K562 (cell line): ENCODE measurements around the gene HOXB3.

Source experiments
- ELF1 ChIP-seq: fragments of 200-800 bp; sonication (Bioruptor generic); IDR thresholded peaks from 2 replicates; pipeline ENCODE4 v1.6.1; 2016; ENCODE audit warnings: missing genetic modification characterization, missing compliant biosample characterization
- NR1H2 ChIP-seq: sonication (generic); formaldehyde crosslinking; IDR thresholded peaks from 2 replicates; pipeline ENCODE4 v1.4.0; 2020; ENCODE audit warnings: mild to moderate bottlenecking, missing genetic modification reagents
- SIN3A ChIP-seq, 2 experiments: fragments of 150-350 bp in 1 of 2; IDR thresholded peaks; 2 replicates each; pipeline ENCODE4 v1.6.1; 2011 to 2016; ENCODE audit warnings: borderline replicate concordance in 2 of 2, low read depth in 2 of 2, low read length in 2 of 2, mild to moderate bottlenecking in 2 of 2, moderate library complexity in 2 of 2; ENCODE audit not compliant: control insufficient read depth in 1 of 2
- ZHX1 ChIP-seq: fragments of 150-350 bp; conservative IDR thresholded peaks from 2 replicates; pipeline ENCODE4 v1.6.1; 2014; ENCODE audit warnings: low read length
- TF ChIP-seq, protein P1 (sequence below), 3 experiments: IDR thresholded peaks in 2 of 3; conservative IDR thresholded peaks in 1 of 3; 2 replicates each; pipeline ENCODE4 v1.5.1; 2011 to 2012; ENCODE audit warnings: low read length in 3 of 3, mild to moderate bottlenecking in 3 of 3, control low read depth in 2 of 3, improper control_type of control experiment in 1 of 3, inconsistent platforms in 1 of 3, low read depth in 1 of 3, mixed read lengths in 1 of 3, moderate library complexity in 1 of 3; ENCODE audit not compliant: insufficient read depth in 2 of 3
- TF ChIP-seq, protein P2 (sequence below): sonication (generic); formaldehyde crosslinking; IDR thresholded peaks from 2 replicates; pipeline ENCODE4 v1.8.0; 2022; ENCODE audit warnings: missing genetic modification reagents, mild to moderate bottlenecking, borderline replicate concordance
- TF ChIP-seq, protein P3 (sequence below), 2 experiments: fragments of 200-800 bp in 1 of 2; sonication (Bioruptor generic) in 1 of 2; sonication (generic) in 1 of 2; formaldehyde crosslinking in 1 of 2; IDR thresholded peaks in 1 of 2; conservative IDR thresholded peaks in 1 of 2; 2 replicates each; pipeline versions ENCODE4 v1.5.0 to v1.6.1; 2016 to 2020; ENCODE audit warnings: missing compliant biosample characterization in 1 of 2, missing genetic modification characterization in 1 of 2, missing genetic modification reagents in 1 of 2

- TF ChIP-seq ELF1 (tag) (no peak), SIN3A (IDR thresholded peaks at IDR 0.05; ENCODE audit: borderline replicate concordance in 2 of 2, control insufficient read depth in 1 of 2, low read depth in 2 of 2, low read length in 2 of 2) (no peak), NR1H2 (no peak), ZHX1 (no peak)
- TF ChIP-seq, protein P1, sequence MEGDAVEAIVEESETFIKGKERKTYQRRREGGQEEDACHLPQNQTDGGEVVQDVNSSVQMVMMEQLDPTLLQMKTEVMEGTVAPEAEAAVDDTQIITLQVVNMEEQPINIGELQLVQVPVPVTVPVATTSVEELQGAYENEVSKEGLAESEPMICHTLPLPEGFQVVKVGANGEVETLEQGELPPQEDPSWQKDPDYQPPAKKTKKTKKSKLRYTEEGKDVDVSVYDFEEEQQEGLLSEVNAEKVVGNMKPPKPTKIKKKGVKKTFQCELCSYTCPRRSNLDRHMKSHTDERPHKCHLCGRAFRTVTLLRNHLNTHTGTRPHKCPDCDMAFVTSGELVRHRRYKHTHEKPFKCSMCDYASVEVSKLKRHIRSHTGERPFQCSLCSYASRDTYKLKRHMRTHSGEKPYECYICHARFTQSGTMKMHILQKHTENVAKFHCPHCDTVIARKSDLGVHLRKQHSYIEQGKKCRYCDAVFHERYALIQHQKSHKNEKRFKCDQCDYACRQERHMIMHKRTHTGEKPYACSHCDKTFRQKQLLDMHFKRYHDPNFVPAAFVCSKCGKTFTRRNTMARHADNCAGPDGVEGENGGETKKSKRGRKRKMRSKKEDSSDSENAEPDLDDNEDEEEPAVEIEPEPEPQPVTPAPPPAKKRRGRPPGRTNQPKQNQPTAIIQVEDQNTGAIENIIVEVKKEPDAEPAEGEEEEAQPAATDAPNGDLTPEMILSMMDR (IDR thresholded peaks at IDR 0.05 in 2 of 3, conservative IDR thresholded peaks at IDR 0.05 in 1 of 3; ENCODE audit: insufficient read depth in 2 of 3, low read depth in 1 of 3, low read length in 3 of 3), result no peak
- TF ChIP-seq, protein P2, sequence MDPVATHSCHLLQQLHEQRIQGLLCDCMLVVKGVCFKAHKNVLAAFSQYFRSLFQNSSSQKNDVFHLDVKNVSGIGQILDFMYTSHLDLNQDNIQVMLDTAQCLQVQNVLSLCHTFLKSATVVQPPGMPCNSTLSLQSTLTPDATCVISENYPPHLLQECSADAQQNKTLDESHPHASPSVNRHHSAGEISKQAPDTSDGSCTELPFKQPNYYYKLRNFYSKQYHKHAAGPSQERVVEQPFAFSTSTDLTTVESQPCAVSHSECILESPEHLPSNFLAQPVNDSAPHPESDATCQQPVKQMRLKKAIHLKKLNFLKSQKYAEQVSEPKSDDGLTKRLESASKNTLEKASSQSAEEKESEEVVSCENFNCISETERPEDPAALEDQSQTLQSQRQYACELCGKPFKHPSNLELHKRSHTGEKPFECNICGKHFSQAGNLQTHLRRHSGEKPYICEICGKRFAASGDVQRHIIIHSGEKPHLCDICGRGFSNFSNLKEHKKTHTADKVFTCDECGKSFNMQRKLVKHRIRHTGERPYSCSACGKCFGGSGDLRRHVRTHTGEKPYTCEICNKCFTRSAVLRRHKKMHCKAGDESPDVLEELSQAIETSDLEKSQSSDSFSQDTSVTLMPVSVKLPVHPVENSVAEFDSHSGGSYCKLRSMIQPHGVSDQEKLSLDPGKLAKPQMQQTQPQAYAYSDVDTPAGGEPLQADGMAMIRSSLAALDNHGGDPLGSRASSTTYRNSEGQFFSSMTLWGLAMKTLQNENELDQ (CRISPR knock-in tag), result no peak
- TF ChIP-seq, protein P3, sequence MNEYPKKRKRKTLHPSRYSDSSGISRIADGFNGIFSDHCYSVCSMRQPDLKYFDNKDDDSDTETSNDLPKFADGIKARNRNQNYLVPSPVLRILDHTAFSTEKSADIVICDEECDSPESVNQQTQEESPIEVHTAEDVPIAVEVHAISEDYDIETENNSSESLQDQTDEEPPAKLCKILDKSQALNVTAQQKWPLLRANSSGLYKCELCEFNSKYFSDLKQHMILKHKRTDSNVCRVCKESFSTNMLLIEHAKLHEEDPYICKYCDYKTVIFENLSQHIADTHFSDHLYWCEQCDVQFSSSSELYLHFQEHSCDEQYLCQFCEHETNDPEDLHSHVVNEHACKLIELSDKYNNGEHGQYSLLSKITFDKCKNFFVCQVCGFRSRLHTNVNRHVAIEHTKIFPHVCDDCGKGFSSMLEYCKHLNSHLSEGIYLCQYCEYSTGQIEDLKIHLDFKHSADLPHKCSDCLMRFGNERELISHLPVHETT (CRISPR knock-in tag; conservative IDR thresholded peaks at IDR 0.05 in 1 of 2, IDR thresholded peaks at IDR 0.05 in 1 of 2), result no peak
Observed at GRCh38 chr17:48611681-48612455, 21.8 kb upstream of the HOXB3 start.
